Fibroblast of pulmonary artery (primary cell): ENCODE measurements around the gene NEK5.
A peak's percentile ranks its signal among the peaks of the same experiment; 100 is the strongest.
"Not testable (repeated sequence)": the region's sequence is repeated elsewhere in the genome, so short reads cannot be mapped to it uniquely, and the experiment has no call there.

Source experiments
- DNase-seq: peaks from one replicate; pipeline ENCODE4 v3.0.0-alpha.2; 2010; ENCODE audit warnings: low read depth
- H3K4me3 ChIP-seq: replicated peaks from 2 replicates; pipeline ENCODE4 v1.5.1; 2011; ENCODE audit warnings: low read depth, mild to moderate bottlenecking, control low read depth, low read length, moderate library complexity
- CTCF ChIP-seq: IDR thresholded peaks from 2 replicates; pipeline ENCODE4 v1.5.1; 2011; ENCODE audit warnings: mild to moderate bottlenecking, control low read depth, low read length, inconsistent platforms; ENCODE audit errors: missing control alignments

NEK5 gene

GRCh38 chr13:52164989-52165388, 36.1 kb upstream of the NEK5 start:
- no peak overlapping the region for H3K4me3 ChIP-seq
- DNase-seq, result no peak
- TF ChIP-seq CTCF, result no peak

- DNase-seq, H3K4me3 ChIP-seq: not testable (repeated sequence)
These were observed 35.0 kb upstream of the NEK5 start for GRCh38 chr13:52163878-52164277.

- DNase-seq, result peak; percentile 73
These were observed 33.6 kb upstream of the NEK5 start for GRCh38 chr13:52162279-52163101.

GRCh38 chr13:52161181-52161646, 32.3 kb upstream of the NEK5 start:
- H3K4me3 ChIP-seq, result no peak overlapping the region
- no peak for DNase-seq
- TF ChIP-seq CTCF, result no peak

More at GRCh38 chr13:52162279-52163101, 33.6 kb upstream of the NEK5 start:
- no peak overlapping the region for H3K4me3 ChIP-seq
- no peak for TF ChIP-seq CTCF

- no peak for TF ChIP-seq CTCF
- no peak overlapping the region for H3K4me3 ChIP-seq
- no peak for DNase-seq
These were observed 31.6 kb upstream of the NEK5 start for GRCh38 chr13:52160506-52160905.

- DNase-seq, result no peak
- TF ChIP-seq CTCF, result no peak
- no peak overlapping the region for H3K4me3 ChIP-seq
These were observed 31.2 kb upstream of the NEK5 start for GRCh38 chr13:52160053-52160452.

- peak within 1 kb of the TSS; percentile 69 for H3K4me3 ChIP-seq
- peak; percentile 63 for DNase-seq
- TF ChIP-seq CTCF, result no peak
These were observed 30.5 kb upstream of the NEK5 start, which contains the start of gene NEK3 for GRCh38 chr13:52159159-52159982. NEK3 (minus strand) TSS chr13:52159597; CDS start chr13:52156191, 3,406 bp downstream.
